Loucy (cell line): Measurements from ENCODE around the gene SMIM35.

Source experiments
- H2AFZ ChIP-seq: fragments of 200-600 bp; sonication (generic); 2 replicates; pipeline ENCODE4 v1.6.0; 2016; ENCODE audit warnings: antibody characterized with exemption, mild to moderate bottlenecking, low read length, moderate library complexity
- H3F3A ChIP-seq: fragments of 200-600 bp; 2 replicates; pipeline ENCODE4 v1.6.0; 2016; ENCODE audit warnings: antibody characterized with exemption, low read depth, mild to moderate bottlenecking
- H3K27me3 ChIP-seq: fragments of 200-600 bp; sonication (generic); 2 replicates; pipeline ENCODE4 v1.6.1; 2014; ENCODE audit warnings: low read length, mild to moderate bottlenecking; ENCODE audit not compliant: insufficient read depth, poor library complexity, severe bottlenecking
- H3K36me3 ChIP-seq: fragments of 200-600 bp; sonication (generic); 2 replicates; pipeline ENCODE4 v1.6.1; 2016; ENCODE audit warnings: low read length; ENCODE audit not compliant: insufficient read depth
- H3K4me1 ChIP-seq: fragments of 200-600 bp; sonication (generic); 2 replicates; pipeline ENCODE4 v1.5.1; 2014; ENCODE audit warnings: low read length, mild to moderate bottlenecking; ENCODE audit not compliant: insufficient read depth, poor library complexity, severe bottlenecking
- H3K4me2 ChIP-seq: fragments of 200-600 bp; sonication (generic); 2 replicates; pipeline ENCODE4 v1.6.0; 2014; ENCODE audit warnings: antibody characterized with exemption, low read length, low read depth, mild to moderate bottlenecking; ENCODE audit not compliant: poor library complexity, severe bottlenecking
- H3K4me3 ChIP-seq: fragments of 200-600 bp; sonication (generic); 2 replicates; pipeline ENCODE4 v1.5.1; 2014; ENCODE audit warnings: low read length, mild to moderate bottlenecking, mixed read lengths; ENCODE audit not compliant: poor library complexity, severe bottlenecking
- H3K79me2 ChIP-seq: fragments of 200-600 bp; sonication (generic); 2 replicates; pipeline ENCODE4 v1.6.1; 2014; ENCODE audit warnings: low read length; ENCODE audit not compliant: insufficient read depth
- H3K9ac ChIP-seq: fragments of 200-600 bp; sonication (generic); 2 replicates; pipeline ENCODE4 v1.6.0; 2014; ENCODE audit warnings: mild to moderate bottlenecking, low read depth, low read length, moderate library complexity; ENCODE audit not compliant: poor library complexity, severe bottlenecking
- H3K9me2 ChIP-seq: fragments of 200-600 bp; sonication (generic); replicated peaks from 2 replicates; pipeline ENCODE4 v1.6.1; 2016; ENCODE audit warnings: low read depth, low read length, mixed read lengths
- H3K9me3 ChIP-seq: fragments of 200-600 bp; sonication (generic); 2 replicates; pipeline ENCODE4 v1.6.1; 2014; ENCODE audit warnings: mild to moderate bottlenecking, antibody characterized with exemption, low read length, low read depth; ENCODE audit not compliant: insufficient read depth
- H4K20me1 ChIP-seq: fragments of 200-600 bp; sonication (generic); 2 replicates; pipeline ENCODE4 v1.6.0; 2014; ENCODE audit warnings: antibody characterized with exemption, low read length, mild to moderate bottlenecking; ENCODE audit not compliant: insufficient read depth, poor library complexity, severe bottlenecking
- CTCF ChIP-seq: fragments of 200-600 bp; sonication (generic); conservative IDR thresholded peaks from 2 replicates; pipeline ENCODE4 v1.5.1; 2014; ENCODE audit warnings: mild to moderate bottlenecking, antibody characterized with exemption, low read length
- EZH2phosphoT487 ChIP-seq: fragments of 200-600 bp; IDR thresholded peaks from 2 replicates; pipeline ENCODE4 v1.6.1; 2018; ENCODE audit warnings: antibody characterized with exemption, mild to moderate bottlenecking, moderate library complexity, borderline replicate concordance

Gene SMIM35

GRCh38 chr11:117958949-117959348 is 127.8 kb downstream of the SMIM35 start:
- peaks cover 3% of the 10 kb centered on the region; the same call in 1 of the 2 replicates for H3K9me3 ChIP-seq
- H3K4me2 ChIP-seq: peak overlapping the region; percentile 39
- H3K9ac ChIP-seq: no peak overlapping the region
- H2AFZ ChIP-seq: no peak overlapping the region
- no peak for TF ChIP-seq EZH2phosphoT487
- no peak for TF ChIP-seq CTCF
- H3K9me2 ChIP-seq: no peaks in the 10 kb centered on the region
- no peaks in the 10 kb centered on the region for H3K27me3 ChIP-seq
- H3K36me3 ChIP-seq: no peaks in the 10 kb centered on the region
- H3F3A ChIP-seq: no peaks in the 10 kb centered on the region
- H3K79me2 ChIP-seq: no peaks in the 10 kb centered on the region
- H3K4me3 ChIP-seq: no peak overlapping the region
- H4K20me1 ChIP-seq: no peaks in the 10 kb centered on the region
- H3K4me1 ChIP-seq: peaks cover 11% of the 10 kb centered on the region
